CD4-positive, CD25-positive, alpha-beta regulatory T cell (primary cell): ENCODE measurements around the gene PLXNB2. TPM values are rescaled to one million over a fixed set of nuclear protein-coding genes. Genes with fewer than 3 reads are reported as not detected.

ENCODE experiments used
- ATAC-seq, 2 donors: fragments of 150-1000 bp; cut with Tn5 transposase; one replicate each; pipeline ENCODE4 v1.10.0; 2021; ENCODE audit warnings: low read depth in 2 of 2, moderate number of reproducible peaks in 2 of 2, moderate library complexity in 1 of 2
- DNase-seq, 3 donors: peaks; one replicate each; pipeline versions ENCODE4 v3.0.0 to v3.0.0-alpha.2; 2012 to 2022; ENCODE audit warnings: mixed read lengths in 1 of 3
- H3K27ac ChIP-seq: one replicate; pipeline ENCODE4 v1.7.0; 2013; ENCODE audit warnings: mild to moderate bottlenecking, low read length; ENCODE audit not compliant: insufficient read depth, poor library complexity, severe bottlenecking
- H3K27me3 ChIP-seq: one replicate; pipeline ENCODE4 v1.7.0; 2013; ENCODE audit warnings: low read length; ENCODE audit not compliant: control insufficient read depth, insufficient read depth
- H3K36me3 ChIP-seq: one replicate; pipeline ENCODE4 v1.7.0; 2013; ENCODE audit warnings: mild to moderate bottlenecking, low read length, moderate library complexity; ENCODE audit not compliant: control insufficient read depth, insufficient read depth
- H3K4me1 ChIP-seq: 2 replicates; pipeline ENCODE4 v1.7.0; 2013; ENCODE audit warnings: mild to moderate bottlenecking, low read length; ENCODE audit not compliant: insufficient read depth, control insufficient read depth, poor library complexity, severe bottlenecking
- H3K4me3 ChIP-seq: one replicate; pipeline ENCODE4 v1.7.0; 2013; ENCODE audit warnings: low read depth, mild to moderate bottlenecking, low read length, moderate library complexity
- H3K9me3 ChIP-seq, 2 experiments: 1 replicate in 1 of 2; 2 replicates in 1 of 2; pipeline ENCODE4 v1.7.0; 2013; ENCODE audit warnings: low read length in 2 of 2, mild to moderate bottlenecking in 1 of 2, moderate library complexity in 1 of 2; ENCODE audit not compliant: control insufficient read depth in 2 of 2
- H3K27ac Mint-ChIP-seq, 3 donors: one replicate each; pipeline ENCODE4 v1.8.0; 2020 to 2022; ENCODE audit warnings: mild to moderate bottlenecking in 3 of 3, mixed read lengths in 3 of 3, moderate library complexity in 2 of 3
- H3K27me3 Mint-ChIP-seq: one replicate; pipeline ENCODE4 v1.8.0; 2022; ENCODE audit warnings: mild to moderate bottlenecking, mixed read lengths
- H3K36me3 Mint-ChIP-seq: one replicate; pipeline ENCODE4 v1.8.0; 2020; ENCODE audit warnings: mixed read lengths
- H3K4me1 Mint-ChIP-seq, 4 donors: one replicate each; pipeline ENCODE4 v1.8.0; 2020 to 2022; ENCODE audit warnings: mixed read lengths in 4 of 4, mild to moderate bottlenecking in 1 of 4
- H3K4me3 Mint-ChIP-seq, 4 donors: one replicate each; pipeline ENCODE4 v1.8.0; 2020 to 2022; ENCODE audit warnings: mild to moderate bottlenecking in 4 of 4, mixed read lengths in 4 of 4, moderate library complexity in 3 of 4
- H3K9me3 Mint-ChIP-seq, 7 donors: one replicate each; pipeline ENCODE4 v1.8.0; 2020 to 2022; ENCODE audit warnings: mixed read lengths in 7 of 7, mild to moderate bottlenecking in 3 of 7, moderate library complexity in 2 of 7
- polyA plus RNA-seq, 4 donors: library from polyadenylated mRNA; unstranded; fragments of 300-500 nt; fragmentation: Illumina TruSeq; gene quantifications; one replicate each; pipeline ENCODE4 v1.2.3, GENCODE V29; 2021
- total RNA-seq: library from RNA; stranded (reverse); gene quantifications from one replicate; pipeline ENCODE4 v1.2.3, GENCODE V29; 2022

PLXNB2 gene
- total and polyA plus RNA-seq, 5 donors from 2014 or later, result 0.36 to 3.7 (median 0.55) TPM; not detected in 1

DNA sequence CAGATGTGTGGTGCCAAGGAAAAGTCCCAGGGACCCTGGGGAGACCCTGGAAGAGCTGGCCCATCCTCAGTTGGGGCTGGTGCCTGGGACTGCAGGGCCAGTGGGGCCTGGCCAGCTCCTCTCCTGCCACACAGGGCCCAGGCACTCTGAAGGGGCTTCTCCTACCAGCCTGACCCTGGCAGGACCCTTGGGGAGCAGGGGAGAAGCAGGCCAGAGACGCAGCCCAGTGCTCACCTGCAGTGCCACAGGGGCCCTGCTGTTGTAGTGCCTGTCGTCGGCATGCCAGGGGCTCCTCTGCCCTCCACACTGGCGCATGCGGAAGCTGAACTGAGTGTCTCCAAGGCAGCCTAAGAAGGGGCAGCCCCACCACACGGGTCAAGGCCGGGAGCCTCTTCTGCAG lies 10.2 kb upstream of the PLXNB2 start:
- no peaks in the 10 kb centered on the region for H3K36me3 ChIP-seq
- Mint-ChIP-seq H3K36me3 (no peaks in the 10 kb centered on the region), H3K4me3 (no peak overlapping the region), H3K9me3 (no peaks in the 10 kb centered on the region), H3K4me1 (peaks cover 0 to 18% (median 10%) of the 10 kb centered on the region in 4 donors), H3K27ac (no peak overlapping the region), H3K27me3 (no peaks in the 10 kb centered on the region)
- ATAC-seq (no peak), DNase-seq (no peak)
- peaks cover 18% of the 10 kb centered on the region for H3K4me1 ChIP-seq
- no peak overlapping the region for H3K4me3 ChIP-seq
- H3K9me3 ChIP-seq, result no peaks in the 10 kb centered on the region
- no peak overlapping the region for H3K27ac ChIP-seq
- H3K27me3 ChIP-seq, result no peaks in the 10 kb centered on the region

DNA sequence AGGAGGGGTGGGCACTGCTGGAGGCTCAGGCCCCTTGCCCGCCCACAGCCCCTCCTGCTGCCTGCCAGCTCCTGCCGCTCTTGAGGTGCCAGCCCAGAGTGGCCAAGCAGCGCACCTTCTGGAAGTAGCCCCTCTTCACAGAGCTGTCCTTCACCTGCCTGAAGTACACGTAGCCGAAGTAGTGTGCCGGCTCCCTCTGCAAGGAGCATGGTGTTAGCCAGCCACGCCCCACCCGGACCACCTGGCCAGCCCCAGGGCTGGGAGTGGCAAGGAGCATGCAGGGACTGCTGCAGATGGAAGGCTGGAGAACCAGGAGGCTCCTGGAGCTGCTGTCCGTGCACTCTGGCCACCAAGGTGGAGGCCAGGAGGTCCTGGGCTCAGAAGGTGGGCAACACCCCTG lies 9.7 kb upstream of the PLXNB2 start:
- H3K4me3 ChIP-seq, result no peak overlapping the region
- H3K36me3 Mint-ChIP-seq, result no peaks in the 10 kb centered on the region
- H3K27me3 Mint-ChIP-seq, result no peaks in the 10 kb centered on the region
- peaks cover 0 to 18% (median 10%) of the 10 kb centered on the region in 4 donors for H3K4me1 Mint-ChIP-seq
- DNase-seq, result no peak
- H3K4me1 ChIP-seq, result peaks cover 18% of the 10 kb centered on the region
- no peak for ATAC-seq
- H3K36me3 ChIP-seq, result no peaks in the 10 kb centered on the region
- H3K27me3 ChIP-seq, result no peaks in the 10 kb centered on the region
- no peaks in the 10 kb centered on the region for H3K9me3 ChIP-seq
- H3K9me3 Mint-ChIP-seq, result no peaks in the 10 kb centered on the region
- H3K27ac ChIP-seq, result no peak overlapping the region
- no peak overlapping the region for H3K4me3 Mint-ChIP-seq
- no peak overlapping the region for H3K27ac Mint-ChIP-seq

DNA sequence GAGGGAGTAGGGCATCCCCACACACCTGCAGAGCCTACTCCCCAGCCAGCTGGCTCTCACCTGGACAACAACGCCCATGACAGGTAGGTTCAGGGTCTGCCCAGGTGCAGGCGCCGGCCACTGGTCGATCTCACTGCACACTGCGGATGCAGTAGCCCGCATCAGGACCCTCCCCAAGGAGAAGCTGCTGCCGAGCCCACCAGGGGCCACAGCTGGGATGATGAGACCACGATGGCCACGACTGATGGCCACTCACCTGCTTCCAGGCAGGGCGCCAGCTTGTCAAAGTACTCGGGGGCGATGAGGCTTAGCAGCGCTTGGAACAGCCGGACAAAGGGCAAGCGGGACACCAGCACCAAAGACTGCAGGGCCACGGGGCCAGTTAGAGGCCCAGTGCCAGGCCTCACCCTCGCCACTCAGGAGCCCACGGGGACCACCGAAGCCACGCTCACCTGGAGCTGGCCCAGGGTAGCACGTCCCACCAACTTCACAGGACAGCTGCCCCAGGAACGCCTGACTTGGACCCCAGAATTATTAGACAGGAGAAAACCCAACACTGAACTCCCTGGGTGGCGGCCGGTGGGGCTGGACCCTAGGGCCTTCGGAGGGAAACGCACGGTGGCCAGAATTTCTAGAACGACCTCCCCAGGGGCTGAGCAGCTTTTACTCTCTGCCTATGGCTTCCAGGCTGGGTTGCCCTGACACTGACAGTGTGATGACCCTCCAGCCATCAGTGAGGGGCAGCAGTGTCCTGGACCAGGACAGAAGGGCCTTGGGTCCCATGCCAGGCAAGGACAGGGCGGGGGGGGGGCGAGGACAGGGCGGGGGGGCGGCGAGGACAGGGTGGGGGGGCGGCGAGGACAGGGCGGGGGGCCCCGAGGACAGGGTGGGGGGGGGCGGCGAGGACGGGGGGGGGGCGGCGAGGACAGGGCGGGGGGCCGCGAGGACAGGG lies 8.9 kb upstream of the PLXNB2 start:
- H3K36me3 Mint-ChIP-seq, result no peaks in the 10 kb centered on the region
- H3K27ac ChIP-seq, result no peak overlapping the region
- no peak overlapping the region for H3K4me3 ChIP-seq
- H3K4me3 Mint-ChIP-seq, result no peak overlapping the region
- no peaks in the 10 kb centered on the region for H3K27me3 ChIP-seq
- H3K9me3 ChIP-seq, result no peaks in the 10 kb centered on the region
- peaks cover 0 to 18% (median 10%) of the 10 kb centered on the region in 4 donors for H3K4me1 Mint-ChIP-seq
- H3K27ac Mint-ChIP-seq, result no peak overlapping the region
- peaks cover 18% of the 10 kb centered on the region for H3K4me1 ChIP-seq
- H3K27me3 Mint-ChIP-seq, result no peaks in the 10 kb centered on the region
- no peaks in the 10 kb centered on the region for H3K9me3 Mint-ChIP-seq
- ATAC-seq, result no peak
- H3K36me3 ChIP-seq, result no peaks in the 10 kb centered on the region
- DNase-seq, result no peak

DNA sequence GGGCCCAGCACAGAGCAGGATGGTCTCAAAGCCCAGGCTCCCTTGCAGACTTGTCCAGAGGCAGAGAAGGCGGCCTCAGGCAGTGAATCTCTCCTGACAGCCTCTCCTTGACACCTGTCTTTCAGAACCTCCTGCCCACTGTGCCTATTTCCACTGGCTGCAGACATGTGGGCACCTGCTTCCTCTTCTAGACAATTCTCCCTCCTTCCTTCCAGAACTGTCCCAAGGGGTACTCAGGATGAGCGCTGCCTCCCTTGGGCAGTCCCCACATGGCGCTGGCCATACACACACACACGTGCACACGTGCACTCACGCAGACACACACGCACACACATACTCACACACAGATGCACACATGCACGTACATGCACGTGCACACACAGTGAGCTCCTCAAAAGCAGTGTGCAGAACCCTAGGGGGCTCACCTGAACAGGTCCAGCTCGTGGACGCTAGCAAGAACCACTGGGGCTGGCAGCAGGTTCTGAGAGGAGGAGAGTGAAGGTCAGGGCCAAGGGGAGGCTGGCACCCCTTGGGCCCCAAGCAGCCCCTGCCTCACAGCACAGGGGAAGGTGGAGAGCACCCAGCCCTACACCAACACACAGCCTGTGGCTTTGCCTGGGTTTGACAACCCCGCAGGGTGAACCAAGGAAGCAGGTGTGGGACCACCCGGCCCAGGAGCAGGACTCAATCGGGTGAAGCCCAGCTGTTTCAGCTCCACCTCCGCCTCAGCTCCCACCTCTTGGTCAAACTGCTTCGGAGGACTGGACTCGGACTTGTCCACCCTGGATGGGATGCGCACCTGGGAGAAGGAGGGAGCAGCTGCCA lies 8.1 kb upstream of the PLXNB2 start:
- ATAC-seq (no peak), DNase-seq (no peak)
- no peak overlapping the region for H3K27ac ChIP-seq
- Mint-ChIP-seq H3K27ac (peak overlapping the region; percentile 76 to 80 (median 77)), H3K4me3 (peak overlapping the region; percentile 77 to 83 (median 80)), H3K9me3 (no peaks in the 10 kb centered on the region), H3K27me3 (no peaks in the 10 kb centered on the region), H3K36me3 (no peaks in the 10 kb centered on the region), H3K4me1 (peaks cover 0 to 18% (median 10%) of the 10 kb centered on the region in 4 donors)
- no peaks in the 10 kb centered on the region for H3K27me3 ChIP-seq
- H3K36me3 ChIP-seq, result no peaks in the 10 kb centered on the region
- H3K4me1 ChIP-seq, result peaks cover 18% of the 10 kb centered on the region
- H3K4me3 ChIP-seq, result no peak overlapping the region
- no peaks in the 10 kb centered on the region for H3K9me3 ChIP-seq

DNA sequence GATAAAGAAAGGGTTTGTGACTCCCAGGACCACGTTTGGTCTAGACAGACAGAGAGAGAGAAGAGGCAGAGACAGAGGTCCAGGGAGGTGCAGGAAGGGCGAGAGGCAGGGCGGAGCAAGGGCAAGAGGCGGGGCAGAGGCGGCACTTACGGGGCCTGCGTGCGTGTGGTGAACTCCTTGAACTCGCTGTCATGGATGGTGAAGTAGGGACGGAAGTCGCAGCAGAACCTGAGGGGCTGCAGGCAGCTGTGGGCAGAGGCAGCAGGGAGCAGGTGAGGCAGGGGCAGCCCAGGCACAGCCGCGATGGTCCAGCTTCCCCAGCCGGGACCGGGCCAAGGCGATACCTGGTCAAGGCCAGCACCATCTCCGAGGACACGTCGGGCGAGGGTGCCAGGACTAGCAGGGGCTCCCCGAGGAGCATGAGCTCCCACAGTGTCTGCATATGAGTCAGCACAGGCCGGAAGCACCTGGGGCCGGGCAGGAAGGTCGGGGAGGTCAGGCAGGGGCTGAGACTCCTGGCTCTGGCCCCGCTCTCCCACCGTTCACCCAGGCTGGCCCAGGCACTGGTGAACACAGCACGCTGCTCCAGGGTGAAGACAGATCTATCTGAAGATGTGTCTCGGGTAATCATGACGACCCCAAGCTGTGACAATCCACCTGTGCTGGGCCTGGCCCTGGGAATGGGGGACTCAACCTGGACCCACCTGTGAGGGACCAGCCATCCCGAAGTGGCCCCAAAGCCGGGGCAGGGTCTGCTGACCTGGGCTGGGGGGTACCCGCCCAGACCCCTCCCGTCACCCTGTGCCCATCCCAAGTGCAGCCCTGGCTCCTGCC lies 7.2 kb upstream of the PLXNB2 start:
- no peaks in the 10 kb centered on the region for H3K36me3 ChIP-seq
- H3K36me3 Mint-ChIP-seq, result no peaks in the 10 kb centered on the region
- peaks cover 0 to 20% (median 10%) of the 10 kb centered on the region in 4 donors for H3K4me1 Mint-ChIP-seq
- H3K4me3 ChIP-seq, result peak overlapping the region; percentile 32
- H3K27ac Mint-ChIP-seq, result peak overlapping the region; percentile 78 to 97 (median 93)
- DNase-seq (peak; percentile 34 to 91 (median 67)), ATAC-seq (peak; percentile 87 to 89)
- H3K9me3 Mint-ChIP-seq, result no peaks in the 10 kb centered on the region
- peak overlapping the region; percentile 61 for H3K27ac ChIP-seq
- no peaks in the 10 kb centered on the region for H3K27me3 Mint-ChIP-seq
- H3K4me1 ChIP-seq, result peaks cover 18% of the 10 kb centered on the region
- H3K4me3 Mint-ChIP-seq, result peak overlapping the region; percentile 82 to 94 (median 85)
- H3K9me3 ChIP-seq, result no peaks in the 10 kb centered on the region
- H3K27me3 ChIP-seq, result no peaks in the 10 kb centered on the region

DNA sequence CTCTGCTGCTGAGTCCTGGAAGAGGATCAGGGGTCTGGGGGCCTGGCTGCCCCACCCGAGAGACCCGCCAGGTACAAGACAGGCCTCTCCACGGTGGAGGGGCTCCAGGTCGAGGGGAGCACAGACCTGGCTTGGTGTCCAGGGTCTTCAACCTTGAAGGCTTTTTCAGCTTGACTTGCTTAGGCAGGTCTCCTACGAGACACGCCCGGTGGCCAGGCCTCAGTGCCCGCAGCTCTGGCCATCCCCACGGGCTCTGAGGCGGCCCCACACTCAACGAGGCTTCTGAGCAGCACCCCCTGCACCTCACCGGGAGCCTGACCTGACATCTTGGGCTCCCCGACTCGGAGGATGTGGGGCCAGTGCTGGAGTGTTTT lies 6.6 kb upstream of the PLXNB2 start:
- DNase-seq (no peak), ATAC-seq (no peak)
- H3K9me3 ChIP-seq, result no peaks in the 10 kb centered on the region
- no peaks in the 10 kb centered on the region for H3K27me3 Mint-ChIP-seq
- H3K36me3 Mint-ChIP-seq, result no peaks in the 10 kb centered on the region
- no peaks in the 10 kb centered on the region for H3K9me3 Mint-ChIP-seq
- peak overlapping the region; percentile 32 for H3K4me3 ChIP-seq
- H3K27ac ChIP-seq, result peak overlapping the region; percentile 45
- no peaks in the 10 kb centered on the region for H3K27me3 ChIP-seq
- H3K36me3 ChIP-seq, result no peaks in the 10 kb centered on the region
- peaks cover 18% of the 10 kb centered on the region for H3K4me1 ChIP-seq
- peak overlapping the region; percentile 78 to 97 (median 93) for H3K27ac Mint-ChIP-seq
- peak overlapping the region; percentile 82 to 94 (median 85) for H3K4me3 Mint-ChIP-seq
- peaks cover 0 to 20% (median 10%) of the 10 kb centered on the region in 4 donors for H3K4me1 Mint-ChIP-seq

DNA sequence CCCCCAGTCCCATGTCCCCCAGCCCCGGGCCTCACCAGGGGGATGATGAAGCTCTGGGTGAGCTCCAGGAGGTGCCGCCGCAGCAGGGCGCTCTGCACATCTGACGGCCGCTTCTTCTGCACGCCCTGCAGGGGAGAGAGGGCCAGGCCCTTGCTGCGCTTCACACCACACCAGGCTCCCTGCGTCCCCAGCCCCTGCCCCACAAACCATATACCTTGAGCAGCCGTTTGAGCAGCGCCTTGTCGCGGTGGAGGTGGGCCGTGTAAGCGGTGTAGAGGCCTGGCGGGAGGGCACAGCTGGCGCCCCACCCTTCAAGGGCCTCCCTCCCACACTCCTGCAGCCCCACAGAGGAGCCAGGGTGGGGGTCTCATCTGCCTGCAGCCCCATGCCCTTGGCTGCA lies 6.2 kb upstream of the PLXNB2 start:
- DNase-seq, result no peak

More for the DNA sequence above, 6.2 kb upstream of the PLXNB2 start:
- Histone ChIP-seq H3K4me3 (no peak overlapping the region), H3K36me3 (no peaks in the 10 kb centered on the region), H3K9me3 (no peaks in the 10 kb centered on the region), H3K27me3 (no peaks in the 10 kb centered on the region), H3K4me1 (peaks cover 18% of the 10 kb centered on the region), H3K27ac (peak overlapping the region; percentile 45)
- H3K4me3 Mint-ChIP-seq, result peak overlapping the region; percentile 82 to 94 (median 85)
- H3K27me3 Mint-ChIP-seq, result peaks cover 4% of the 10 kb centered on the region
- ATAC-seq, result no peak
- H3K27ac Mint-ChIP-seq, result peak overlapping the region; percentile 36 to 78 (median 69)
- H3K9me3 Mint-ChIP-seq, result peaks cover 0 to 1% (median 0%) of the 10 kb centered on the region in 7 donors
- no peaks in the 10 kb centered on the region for H3K36me3 Mint-ChIP-seq
- H3K4me1 Mint-ChIP-seq, result peaks cover 0 to 22% (median 10%) of the 10 kb centered on the region in 4 donors
